Vagina (tissue), 2 donors: ENCODE results near the gene AIF1.

Experiments used
- CTCF ChIP-seq, 3 experiments: fragments of 450-650 bp in 2 of 3; fragments of 200-600 bp in 1 of 3; sonication (generic) in 1 of 3; IDR thresholded peaks; one replicate each; pipeline ENCODE4 v1.5.1; 2017 to 2019; ENCODE audit warnings: antibody characterized with exemption in 3 of 3, mild to moderate bottlenecking in 2 of 3, moderate library complexity in 2 of 3
- POLR2A ChIP-seq, 2 donors: fragments of 450-650 bp; IDR thresholded peaks; one replicate each; pipeline ENCODE4 v1.6.1; 2017; ENCODE audit warnings: antibody characterized with exemption in 2 of 2, mild to moderate bottlenecking in 2 of 2, moderate library complexity in 2 of 2

DNA sequence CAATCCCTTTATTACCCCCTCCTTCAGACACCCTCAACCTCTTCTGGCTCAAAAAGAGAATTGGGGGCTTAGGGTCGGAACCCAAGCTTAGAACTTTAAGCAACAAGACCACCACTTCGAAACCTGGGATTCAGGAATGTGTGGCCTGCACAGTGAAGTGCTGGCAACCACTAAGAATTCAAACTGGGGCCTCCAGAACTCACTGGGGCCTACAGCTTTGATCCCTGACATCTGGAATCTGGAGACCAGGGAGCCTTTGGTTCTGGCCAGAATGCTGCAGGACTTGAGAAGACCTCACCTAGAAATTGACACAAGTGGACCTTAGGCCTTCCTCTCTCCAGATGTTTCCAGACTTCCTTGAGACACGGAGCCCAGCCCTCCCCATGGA, 37.5 kb upstream of the AIF1 start:
- TF ChIP-seq CTCF (IDR thresholded peaks at IDR 0.05) (no peak), POLR2A (IDR thresholded peaks at IDR 0.05) (no peak)
